ENCODE measurements around the gene CACNB4. TPM values are rescaled to one million over a fixed set of nuclear protein-coding genes. Genes with fewer than 3 reads are reported as not detected.
"Not testable (repeated sequence)": the region's sequence is repeated elsewhere in the genome, so short reads cannot be mapped to it uniquely, and the experiment has no call there.

CACNB4 gene
- total RNA-seq, 1 experiment from 2014 or later, result 4.4 TPM

GRCh38 chr2:152092095-152092494 lies 6.7 kb downstream of the CACNB4 start:
- in situ Hi-C loops (cut with HindIII; ENCODE audit: low sequenced_read_pairs), result no loop called here
- no peak for DNase-seq (ENCODE audit: low spot score)

- in situ Hi-C loops (cut with HindIII; ENCODE audit: low sequenced_read_pairs); DNase-seq (ENCODE audit: low spot score): not testable (repeated sequence)
Observed at GRCh38 chr2:152090726-152091125, 8.1 kb downstream of the CACNB4 start.

DNA sequence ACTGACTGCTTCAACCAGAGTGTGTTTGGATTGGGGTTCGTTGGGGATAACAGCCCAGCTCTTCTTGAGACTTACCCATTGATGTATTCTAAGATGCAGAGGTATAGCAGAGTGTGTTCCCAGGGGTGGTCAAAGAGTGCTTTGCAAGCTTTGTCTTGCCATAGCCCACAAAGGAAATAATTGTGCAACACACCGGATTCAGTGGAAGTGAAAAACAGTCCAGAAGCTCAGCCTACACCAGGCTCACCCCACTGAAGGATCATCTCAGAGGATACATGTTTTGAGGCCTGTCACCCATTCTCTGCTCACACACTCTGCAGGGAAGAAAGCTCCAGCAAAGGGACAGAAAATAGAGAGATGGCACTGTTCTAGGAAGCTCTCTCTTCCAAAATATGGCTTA lies 9.6 kb downstream of the CACNB4 start:
- in situ Hi-C loops (cut with HindIII; ENCODE audit: low sequenced_read_pairs), result no loop called here
- no peak for DNase-seq (ENCODE audit: low spot score)

DNA sequence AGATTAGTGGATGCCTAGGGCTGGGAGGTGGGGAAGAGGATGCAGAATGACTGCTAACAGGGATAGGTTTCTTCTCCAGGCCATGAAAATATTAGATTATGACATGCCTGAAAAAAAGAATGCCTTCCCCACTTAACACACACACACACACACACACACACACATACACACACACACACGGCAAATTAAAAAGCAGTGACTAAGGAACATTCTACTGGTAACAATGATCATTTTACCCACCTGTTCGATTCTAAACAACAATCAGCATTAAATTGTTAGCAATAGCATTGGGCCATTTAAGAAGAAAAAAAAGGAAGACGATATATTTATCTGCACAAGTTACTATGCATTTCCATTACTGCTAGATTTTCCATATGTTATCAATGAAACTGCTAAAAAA lies 10.8 kb downstream of the CACNB4 start:
- no peak for DNase-seq (ENCODE audit: low spot score)
- in situ Hi-C loops (cut with HindIII; ENCODE audit: low sequenced_read_pairs), result no loop called here

DNA sequence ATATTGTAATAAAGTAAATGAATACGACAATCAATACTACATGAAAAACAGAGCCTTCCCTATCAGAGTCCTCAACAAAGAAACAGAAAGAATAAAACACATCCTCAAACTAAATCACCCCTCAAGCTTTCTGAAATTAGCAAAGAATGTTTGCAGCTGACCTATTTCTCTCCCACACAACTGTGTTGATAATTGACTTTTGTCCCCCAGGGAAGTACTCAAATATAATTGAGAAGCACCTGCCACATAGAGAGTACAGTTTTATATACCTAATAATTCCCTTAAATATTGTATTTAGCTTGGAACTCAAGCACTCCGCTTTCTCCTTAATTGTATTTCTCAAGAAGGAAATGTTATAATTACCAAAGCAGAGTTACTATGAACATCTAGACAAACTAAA lies 12.6 kb downstream of the CACNB4 start:
- DNase-seq (ENCODE audit: low spot score), result no peak
- in situ Hi-C loops (cut with HindIII; ENCODE audit: low sequenced_read_pairs), result no loop called here

DNA sequence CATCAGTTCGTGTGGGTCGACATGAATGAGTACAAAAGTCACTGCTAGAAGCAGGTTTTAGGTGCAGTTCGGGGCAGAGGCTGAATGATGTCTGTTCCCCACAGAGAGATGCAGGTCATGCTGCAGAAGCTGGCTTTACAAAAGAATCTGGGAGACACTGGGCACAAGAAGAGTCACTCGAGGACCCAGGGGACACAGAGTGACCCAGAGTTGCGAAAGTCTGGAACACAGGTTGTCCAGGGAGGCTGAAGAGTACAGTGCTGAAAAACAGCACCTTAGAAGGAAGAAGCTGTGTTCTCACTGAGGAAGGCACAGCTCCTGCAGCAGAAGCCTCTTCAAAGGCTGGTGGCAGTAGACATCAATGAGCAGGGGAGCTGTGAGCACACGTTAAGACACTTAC lies 14.8 kb downstream of the CACNB4 start:
- in situ Hi-C loops (cut with HindIII; ENCODE audit: low sequenced_read_pairs), result no loop called here

DNA sequence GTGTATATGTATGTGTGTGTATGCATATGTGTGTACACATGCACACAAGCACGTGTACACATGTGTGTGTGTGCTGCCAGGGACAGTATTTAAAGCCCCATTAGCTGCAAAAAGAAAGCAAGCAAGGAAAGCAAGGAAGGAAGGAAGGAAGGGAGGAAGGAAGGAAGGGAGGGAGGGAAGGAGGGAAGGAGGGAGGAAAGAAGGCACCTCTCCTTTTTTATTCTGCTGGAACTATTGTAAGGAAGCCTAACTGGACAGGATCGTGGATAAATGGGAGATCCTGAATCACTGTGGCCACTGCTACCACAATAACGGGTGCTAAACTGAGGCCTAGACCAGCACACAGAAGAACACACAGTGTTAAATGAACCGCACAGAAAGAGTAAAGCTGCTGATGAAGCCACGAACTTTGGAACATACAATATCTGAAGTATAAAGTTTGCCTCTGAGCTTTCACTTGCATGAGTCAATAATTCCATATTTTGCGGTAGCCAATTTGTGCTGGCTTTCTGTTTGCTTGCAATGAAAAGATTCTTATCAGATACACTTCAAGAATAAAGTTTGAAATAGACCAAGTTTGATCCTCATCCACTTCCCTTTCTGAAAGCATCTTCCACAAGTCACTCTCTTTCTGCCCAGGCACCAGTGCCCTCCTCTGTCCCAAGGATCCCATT lies 15.5 kb downstream of the CACNB4 start:
- in situ Hi-C loops (cut with HindIII; ENCODE audit: low sequenced_read_pairs), result no loop called here
- DNase-seq (ENCODE audit: low spot score), result no peak

More for the DNA sequence above, 14.8 kb downstream of the CACNB4 start:
- DNase-seq (ENCODE audit: low spot score), result no peak

- in situ Hi-C loops (cut with HindIII; ENCODE audit: low sequenced_read_pairs), result no loop called here
- DNase-seq (ENCODE audit: low spot score), result no peak
Observed at GRCh38 chr2:152078662-152079061, 20.2 kb downstream of the CACNB4 start.

DNA sequence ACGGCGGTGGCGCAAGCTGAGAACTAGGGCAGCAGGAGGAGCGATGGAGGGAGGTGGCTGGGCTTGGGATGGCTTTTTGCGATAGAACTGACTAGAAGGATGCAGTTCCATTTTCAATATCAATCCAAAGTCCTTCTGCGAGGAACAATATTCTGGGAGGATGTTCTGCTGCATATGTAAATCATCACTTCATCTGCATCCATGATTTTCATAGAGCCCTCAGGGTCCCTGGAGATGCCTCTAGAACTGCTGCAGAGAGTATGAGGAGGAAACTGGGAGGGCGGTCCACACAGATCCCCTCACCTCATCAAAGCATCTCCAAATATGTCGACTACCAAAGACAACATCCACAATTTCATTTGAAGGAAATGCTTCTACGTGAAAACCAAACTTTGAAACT lies 20.8 kb downstream of the CACNB4 start:
- DNase-seq (ENCODE audit: low spot score), result no peak
- in situ Hi-C loops (cut with HindIII; ENCODE audit: low sequenced_read_pairs), result no loop called here

DNA sequence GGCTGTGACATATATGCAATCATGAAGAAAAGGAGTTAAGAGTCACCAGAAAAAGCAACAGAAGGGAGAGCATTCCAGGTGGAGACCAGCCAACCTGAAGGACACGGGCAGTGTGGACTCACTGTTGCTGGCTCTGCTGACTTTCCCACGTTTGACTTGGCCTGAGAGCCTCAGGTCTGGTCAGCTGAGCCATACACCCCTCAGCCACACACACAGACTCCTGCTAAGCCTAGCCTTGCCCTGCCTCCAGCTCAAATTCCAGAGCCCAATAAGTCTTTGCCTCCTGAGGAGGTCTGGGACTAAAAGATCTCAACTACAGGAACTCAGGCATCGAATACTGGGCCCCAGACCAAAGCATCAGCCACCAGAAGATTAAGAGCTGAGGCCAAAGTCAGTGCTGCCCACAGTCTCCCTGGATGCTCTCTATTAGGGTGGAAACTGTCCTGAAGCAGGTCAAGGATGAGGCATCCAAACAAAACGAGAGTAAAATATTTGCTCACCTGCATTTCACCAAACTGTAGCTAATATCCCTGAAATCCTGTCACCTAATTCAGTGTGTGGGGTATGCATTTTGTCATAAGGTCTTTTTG lies 23.3 kb downstream of the CACNB4 start:
- in situ Hi-C loops (cut with HindIII; ENCODE audit: low sequenced_read_pairs), result no loop called here
- DNase-seq (ENCODE audit: low spot score), result peak; percentile 68

DNA sequence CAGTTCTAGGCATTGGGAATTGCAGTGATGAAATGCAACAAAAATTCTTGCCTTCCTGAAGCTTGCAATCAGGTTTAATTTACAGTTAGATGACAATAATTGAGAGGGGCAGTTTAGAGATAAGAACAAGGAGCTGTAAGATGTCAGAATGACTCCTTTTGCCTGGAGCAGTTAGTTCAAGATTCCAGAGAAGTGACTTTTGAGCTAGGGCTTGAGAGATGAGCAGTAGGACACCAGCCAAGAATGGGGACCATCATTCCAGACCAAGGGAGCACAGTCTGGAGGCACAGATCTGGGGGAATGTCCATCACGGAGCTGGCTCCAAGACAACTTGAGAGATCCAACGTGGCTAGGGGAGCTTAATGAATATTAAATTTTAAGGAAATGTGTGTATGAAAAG lies 26.8 kb downstream of the CACNB4 start:
- no peak for DNase-seq (ENCODE audit: low spot score)
- in situ Hi-C loops (cut with HindIII; ENCODE audit: low sequenced_read_pairs), result no loop called here

DNA sequence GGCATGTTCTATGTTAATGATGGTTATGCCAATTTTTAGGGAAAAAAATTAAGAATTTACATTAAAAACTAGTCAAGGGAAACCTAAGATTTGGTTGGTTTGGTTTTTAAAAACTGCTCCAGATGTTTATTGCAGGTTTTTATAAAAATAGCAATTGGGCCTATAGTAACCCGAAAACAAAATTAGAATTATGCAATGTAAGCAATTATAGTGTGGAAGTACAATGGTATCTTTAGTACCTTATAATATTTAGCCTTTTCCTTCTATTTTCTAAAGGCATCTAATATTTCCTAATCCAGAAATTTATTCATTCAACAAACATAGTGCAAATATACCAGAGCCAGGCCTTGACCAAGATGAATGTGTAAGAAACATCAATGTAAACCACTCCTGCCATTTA lies 27.3 kb downstream of the CACNB4 start:
- no peak for DNase-seq (ENCODE audit: low spot score)
- in situ Hi-C loops (cut with HindIII; ENCODE audit: low sequenced_read_pairs), result no loop called here

GRCh38 chr2:152071092-152071491 lies 27.8 kb downstream of the CACNB4 start:
- in situ Hi-C loops (cut with HindIII; ENCODE audit: low sequenced_read_pairs), result no loop called here
- DNase-seq (ENCODE audit: low spot score), result no peak

- no peak for DNase-seq (ENCODE audit: low spot score)
- in situ Hi-C loops (cut with HindIII; ENCODE audit: low sequenced_read_pairs), result no loop called here
Observed at GRCh38 chr2:152068226-152068625, 30.6 kb downstream of the CACNB4 start.

DNA sequence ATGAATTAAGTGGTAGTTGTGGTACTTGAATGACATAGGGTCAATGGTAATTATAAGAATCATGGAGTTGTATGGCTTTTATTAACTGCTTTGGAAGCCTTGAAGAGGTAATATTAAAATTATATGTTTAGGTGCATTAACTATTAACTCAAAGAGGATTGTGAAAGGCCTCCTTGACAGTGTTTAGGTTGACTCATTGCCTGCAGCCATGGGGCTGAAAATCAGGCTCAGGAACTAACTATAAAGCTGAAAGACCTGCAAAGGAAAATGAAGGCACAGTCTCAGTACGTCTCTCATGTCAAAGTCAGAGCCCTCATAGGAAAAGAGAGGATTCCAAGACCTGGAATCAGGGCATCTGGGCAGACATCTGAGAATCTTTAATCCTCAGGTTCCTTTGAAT lies 31.0 kb downstream of the CACNB4 start:
- no peak for DNase-seq (ENCODE audit: low spot score)
- in situ Hi-C loops (cut with HindIII; ENCODE audit: low sequenced_read_pairs), result no loop called here

DNA sequence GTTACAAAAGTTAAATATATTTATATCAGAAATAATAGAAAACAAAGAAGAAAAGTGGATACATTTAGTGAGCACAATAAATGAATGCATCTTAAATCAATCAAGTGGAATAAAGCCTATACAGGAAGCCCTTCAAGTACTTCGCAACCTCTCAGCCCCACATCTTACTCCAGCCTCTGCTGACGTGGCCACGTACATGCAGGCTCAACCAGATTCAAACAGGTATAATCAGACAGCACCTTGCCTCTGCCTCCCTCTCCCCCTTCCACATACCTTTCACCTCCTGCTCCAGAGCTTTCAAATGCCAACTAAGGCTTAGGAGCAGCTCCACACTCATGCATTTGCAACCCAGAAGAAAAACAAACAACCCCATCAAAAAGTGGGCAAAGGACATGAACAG lies 32.9 kb downstream of the CACNB4 start:
- in situ Hi-C loops (cut with HindIII; ENCODE audit: low sequenced_read_pairs), result no loop called here
- no peak for DNase-seq (ENCODE audit: low spot score)

DNA sequence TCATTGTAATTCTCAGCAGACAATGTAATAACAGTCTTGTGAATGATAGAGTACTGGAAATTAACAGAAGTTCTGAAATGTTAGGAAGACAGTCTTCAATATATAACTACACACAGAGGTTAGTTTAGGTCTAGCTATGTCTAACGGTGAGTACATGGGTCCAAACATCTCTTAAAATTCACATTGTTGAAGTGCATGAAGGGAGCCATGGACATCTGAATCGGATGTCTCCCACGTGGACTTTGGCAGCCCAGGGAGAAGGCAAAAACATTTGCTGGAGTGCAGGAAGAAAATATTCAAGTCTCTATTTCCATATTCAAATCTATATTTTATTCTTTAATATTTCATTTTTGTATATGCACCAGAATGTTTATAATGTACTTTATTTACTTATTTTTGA lies 34.8 kb downstream of the CACNB4 start:
- DNase-seq (ENCODE audit: low spot score), result no peak
- in situ Hi-C loops (cut with HindIII; ENCODE audit: low sequenced_read_pairs), result no loop called here

DNA sequence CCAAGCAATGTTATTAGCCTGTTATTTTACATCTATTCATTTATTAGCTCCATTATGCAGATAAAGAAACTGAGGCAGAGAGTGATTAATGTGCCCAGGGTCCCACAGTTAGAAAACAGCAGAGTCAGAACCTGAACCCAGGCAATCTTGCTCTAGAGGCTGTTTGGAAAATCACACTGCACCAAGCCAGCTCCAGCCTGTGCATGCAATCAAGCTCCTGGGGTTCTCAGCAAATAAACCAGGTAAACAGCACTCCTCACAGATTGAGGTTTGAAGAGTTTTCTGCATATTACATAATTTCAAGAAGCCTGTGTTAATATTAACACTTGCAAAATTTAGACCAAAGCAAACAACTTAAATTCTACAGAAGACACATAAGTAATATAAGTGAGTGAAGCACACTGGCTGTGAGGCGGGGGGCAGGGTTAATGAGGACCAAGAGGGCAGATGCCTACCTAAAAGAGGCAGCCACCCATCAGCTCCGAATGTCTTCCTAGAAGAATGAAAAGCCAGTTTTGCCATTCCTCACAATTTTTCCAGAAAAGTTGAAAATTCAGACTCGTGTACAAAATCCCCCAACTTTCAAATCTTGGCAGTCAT lies 35.4 kb downstream of the CACNB4 start:
- in situ Hi-C loops (cut with HindIII; ENCODE audit: low sequenced_read_pairs), result no loop called here
- DNase-seq (ENCODE audit: low spot score), result peak; percentile 37

GRCh38 chr2:152062125-152063091 lies 36.4 kb downstream of the CACNB4 start:
- in situ Hi-C loops (cut with HindIII; ENCODE audit: low sequenced_read_pairs), result no loop called here
- peak; percentile 97 for DNase-seq (ENCODE audit: low spot score)

DNA sequence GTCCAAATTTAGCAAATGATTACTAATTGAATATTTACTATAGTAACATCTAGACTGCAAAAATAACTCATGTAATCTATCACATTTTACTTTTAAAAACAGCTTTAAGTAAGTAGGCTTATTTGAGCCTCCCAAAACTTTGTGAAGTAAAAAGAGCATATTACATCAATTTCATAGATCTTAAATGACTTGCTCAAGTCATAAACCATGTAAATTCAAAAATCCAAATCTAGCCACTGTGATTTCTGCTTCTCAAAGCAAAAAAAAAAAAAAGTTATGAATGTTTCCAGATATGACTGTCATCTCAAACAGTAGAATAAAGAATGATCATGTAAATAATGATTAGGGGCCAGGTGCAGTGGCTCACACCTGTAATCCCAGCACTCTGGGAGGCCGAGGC lies 37.5 kb downstream of the CACNB4 start:
- in situ Hi-C loops (cut with HindIII; ENCODE audit: low sequenced_read_pairs), result no loop called here
- DNase-seq (ENCODE audit: low spot score), result no peak
